GM21528 (cell line): Measurements from ENCODE around the gene DIP2C.
"Not testable (repeated sequence)": the region's sequence is repeated elsewhere in the genome, so short reads cannot be mapped to it uniquely, and the experiment has no call there.

Source experiments
- ATAC-seq: cut with Tn5 transposase; IDR thresholded peaks from one replicate; pipeline ENCODE4 v1.9.1; 2021; ENCODE audit warnings: mild to moderate bottlenecking, moderate library complexity; ENCODE audit not compliant: unreplicated experiment, low FRiP score

DIP2C gene

GRCh38 chr10:525565-526315, 163.7 kb downstream of the DIP2C start:
- no peak for ATAC-seq

- no peak for ATAC-seq
These were observed 165.5 kb downstream of the DIP2C start for GRCh38 chr10:523925-524324.

- ATAC-seq = no peak
These were observed 167.1 kb downstream of the DIP2C start for GRCh38 chr10:522350-522749.

GRCh38 chr10:521261-522250, 167.9 kb downstream of the DIP2C start:
- no peak for ATAC-seq

- no peak for ATAC-seq
These were observed 169.1 kb downstream of the DIP2C start for GRCh38 chr10:520402-520787.

- no peak for ATAC-seq
These were observed 169.6 kb downstream of the DIP2C start for GRCh38 chr10:519716-520401.

GRCh38 chr10:519055-519715, 170.3 kb downstream of the DIP2C start:
- ATAC-seq = no peak

- no peak for ATAC-seq
These were observed 171.5 kb downstream of the DIP2C start for GRCh38 chr10:517872-518475.

- ATAC-seq = no peak
These were observed 172.1 kb downstream of the DIP2C start for GRCh38 chr10:517241-517830.

GRCh38 chr10:516764-517163, 172.7 kb downstream of the DIP2C start:
- ATAC-seq = no peak

GRCh38 chr10:515674-516073, 173.8 kb downstream of the DIP2C start:
- ATAC-seq = no peak

- no peak for ATAC-seq
These were observed 175.3 kb downstream of the DIP2C start for GRCh38 chr10:514137-514671.

GRCh38 chr10:513393-513792, 176.1 kb downstream of the DIP2C start:
- ATAC-seq = no peak

GRCh38 chr10:512661-513060, 176.8 kb downstream of the DIP2C start:
- not testable (repeated sequence) for ATAC-seq

GRCh38 chr10:511849-512191, 177.6 kb downstream of the DIP2C start:
- ATAC-seq = no peak

GRCh38 chr10:511101-511848, 178.2 kb downstream of the DIP2C start:
- no peak for ATAC-seq

- ATAC-seq = no peak
These were observed 179.0 kb downstream of the DIP2C start for GRCh38 chr10:510415-510881.

- ATAC-seq = no peak
These were observed 179.9 kb downstream of the DIP2C start for GRCh38 chr10:509361-510102.
